Measurements from ENCODE around the gene PDZRN3. TPM values are rescaled to one million over a fixed set of nuclear protein-coding genes. Genes with fewer than 3 reads are reported as not detected.

PDZRN3 gene
- total RNA-seq, 1 experiment from 2014 or later, result 5.9 TPM

GRCh38 chr3:73394240-73394639 is 230.5 kb downstream of the PDZRN3 start:
- DNase-seq, result no peak
- Histone ChIP-seq H3K79me2 (ENCODE audit: insufficient read depth, low read length) (no peaks in the 10 kb centered on the region), H3K4ac (ENCODE audit: low read depth, low read length) (no peak overlapping the region), H2BK20ac (ENCODE audit: low read depth, low read length, poor library complexity, severe bottlenecking) (no peak overlapping the region), H3K14ac (ENCODE audit: insufficient read depth, low read length) (no peak overlapping the region), H2BK15ac (ENCODE audit: low read depth, low read length) (no peak overlapping the region), H4K91ac (ENCODE audit: insufficient read length, low read depth, low read length) (no peak overlapping the region), H3K4me1 (ENCODE audit: insufficient read depth, low read length) (no peaks in the 10 kb centered on the region), H3K23ac (ENCODE audit: insufficient read length, low read depth, low read length) (no peak overlapping the region), H3K9ac (ENCODE audit: extremely low read depth, insufficient read length, low read length) (no peak overlapping the region), H3K23me2 (ENCODE audit: insufficient read length, low read depth, low read length, poor library complexity, severe bottlenecking) (no peaks in the 10 kb centered on the region), H3K79me1 (ENCODE audit: insufficient read depth, low read depth, low read length, poor library complexity, severe bottlenecking) (no peaks in the 10 kb centered on the region), H3K27me3 (ENCODE audit: insufficient read depth, low read length) (no peaks in the 10 kb centered on the region), H3K9me3 (ENCODE audit: control insufficient read depth, low read depth, low read length) (no peaks in the 10 kb centered on the region), H4K20me1 (ENCODE audit: control insufficient read depth, insufficient read depth, insufficient read length) (no peaks in the 10 kb centered on the region), H3K56ac (ENCODE audit: insufficient read length, low read depth, low read length) (no peak overlapping the region), H2AFZ (ENCODE audit: low read length) (no peak overlapping the region), H3T11ph (ENCODE audit: low read length) (no peak overlapping the region), H3K27ac (ENCODE audit: insufficient read length, low read depth, low read length) (no peak overlapping the region), H2BK120ac (ENCODE audit: low read depth, low read length, poor library complexity, severe bottlenecking) (no peak overlapping the region), H3K4me2 (ENCODE audit: insufficient read depth, insufficient read length, low read length) (no peak overlapping the region), H2BK5ac (ENCODE audit: insufficient read length, low read length) (no peak overlapping the region), H4K8ac (replicated peaks; ENCODE audit: insufficient read length, low read depth, low read length) (no peak overlapping the region), H3K18ac (ENCODE audit: insufficient read length, low read depth, low read length) (no peak overlapping the region), H2AK5ac (ENCODE audit: insufficient read length, low read length) (no peak overlapping the region), H4K5ac (ENCODE audit: insufficient read length, low read depth, low read length) (no peak overlapping the region), H2BK12ac (ENCODE audit: insufficient read length, low read depth, low read length) (no peak overlapping the region)
- H3K27ac Mint-ChIP-seq, result no peak overlapping the region
- peaks cover 2 to 10% (median 3%) of the 10 kb centered on the region in 3 experiments; a peak in 4 of 7 replicates for H3K36me3 Mint-ChIP-seq (ENCODE audit: insufficient read depth in 1 of 3, low read depth in 3 of 3)
- WGBS (ENCODE audit: extremely low coverage, insufficient read length, low lambda C conversion rate), result no CpG with 5 or more reads among the region's 5 CpGs
- TF ChIP-seq CTCF (conservative IDR thresholded peaks at IDR 0.05), result no peak
- H3K27me3 Mint-ChIP-seq (ENCODE audit: low read depth), result no peaks in the 10 kb centered on the region
- H3K4me1 Mint-ChIP-seq, result peaks cover 5 to 11% of the 10 kb centered on the region in 2 experiments
- no peak overlapping the region for H3K4me3 Mint-ChIP-seq
- no peaks in the 10 kb centered on the region for H3K9me3 Mint-ChIP-seq

Data from H9 (cell line).